ENCODE measurements around the gene TTC33.

TTC33 gene

GRCh38 chr5:40754381-40755092 is 1.2 kb downstream of the TTC33 start:
- peak overlapping the region; percentile 92 for H3K4me3 ChIP-seq (ENCODE audit: low read depth, low read length)
- no peak for TF ChIP-seq CTCF (IDR thresholded peaks at IDR 0.05; ENCODE audit: low read depth, low read length)

DNA sequence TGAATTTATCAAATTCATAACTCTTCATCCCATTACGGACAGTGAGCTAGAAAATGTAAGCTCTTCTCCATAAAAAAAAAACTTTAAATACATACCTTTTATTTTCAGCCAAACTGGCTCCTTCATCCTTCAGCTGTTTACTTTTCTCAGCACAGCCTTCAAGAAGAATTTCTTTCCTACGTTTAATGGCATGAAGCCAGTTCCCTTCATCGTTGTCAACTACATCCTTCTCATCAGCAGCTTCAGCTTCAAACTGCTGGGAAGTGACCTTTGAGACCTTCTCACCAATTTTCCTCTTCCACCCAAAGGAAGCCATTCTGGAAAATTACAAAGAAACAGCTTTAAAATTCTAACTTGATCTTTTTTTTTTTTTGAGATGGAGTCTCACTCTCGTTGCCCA is 9.1 kb downstream of the TTC33 start:
- TF ChIP-seq CTCF (IDR thresholded peaks at IDR 0.05; ENCODE audit: low read depth, low read length), result no peak
- no peak overlapping the region for H3K4me3 ChIP-seq (ENCODE audit: low read depth, low read length)

GRCh38 chr5:40743771-40744170 is 12.0 kb downstream of the TTC33 start:
- TF ChIP-seq CTCF (IDR thresholded peaks at IDR 0.05; ENCODE audit: low read depth, low read length), result no peak
- no peak overlapping the region for H3K4me3 ChIP-seq (ENCODE audit: low read depth, low read length)

DNA sequence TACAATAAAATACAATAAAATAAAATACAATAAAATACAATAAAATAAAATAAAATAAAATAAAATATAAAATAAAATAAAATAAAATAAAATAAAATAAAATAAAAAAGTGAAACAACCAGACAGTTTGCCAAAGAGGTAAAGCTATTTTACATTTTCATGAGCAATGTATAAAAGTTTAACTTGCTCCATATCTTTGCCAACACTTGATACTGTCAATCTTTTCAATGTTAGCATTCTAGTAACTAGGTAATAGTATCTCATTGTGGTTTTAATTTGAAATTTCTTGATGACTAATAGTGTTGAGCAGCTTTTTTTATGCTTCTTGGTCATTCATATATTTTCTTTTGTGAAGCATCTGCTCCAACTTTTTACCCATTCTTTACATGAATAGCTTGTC is 17.3 kb downstream of the TTC33 start:
- no peak for TF ChIP-seq CTCF (IDR thresholded peaks at IDR 0.05; ENCODE audit: low read depth, low read length)

DNA sequence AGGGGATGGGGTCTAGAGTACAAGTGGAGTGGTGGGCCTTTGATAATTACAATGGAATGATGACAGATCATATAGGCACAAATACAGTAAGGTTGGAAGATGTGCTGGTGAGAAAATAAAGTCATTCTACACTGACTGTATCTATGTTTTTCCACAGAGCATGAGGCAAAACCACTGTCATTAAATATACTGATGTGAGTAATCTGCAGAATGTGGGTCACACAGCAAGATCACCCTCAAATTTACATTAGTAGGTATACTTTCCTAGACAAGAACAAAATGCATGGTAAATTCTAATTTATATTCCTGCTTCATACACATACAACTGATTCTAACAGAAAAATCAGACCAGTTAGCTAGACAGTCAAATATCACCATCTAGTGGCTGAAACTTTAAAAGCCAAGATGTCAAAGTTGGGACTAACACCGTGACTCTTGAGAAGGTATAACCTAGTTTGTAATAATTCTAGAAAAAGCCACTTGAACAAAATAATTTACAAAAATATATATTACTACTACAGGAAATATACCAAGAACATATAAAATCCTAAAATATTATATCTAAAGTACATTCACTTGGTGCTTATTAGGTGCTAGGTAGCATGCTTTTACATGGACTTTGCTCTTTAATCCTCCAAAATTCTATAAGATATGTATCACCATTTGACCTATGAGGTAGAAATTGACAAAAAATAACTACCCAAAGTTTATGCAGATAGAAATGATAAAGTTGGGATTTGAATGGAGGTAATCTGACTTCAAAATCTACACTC is 19.5 kb downstream of the TTC33 start:
- peak; percentile 49; the same call in 1 of the 2 replicates for TF ChIP-seq CTCF (IDR thresholded peaks at IDR 0.05; ENCODE audit: low read depth, low read length)
- no peak overlapping the region for H3K4me3 ChIP-seq (ENCODE audit: low read depth, low read length)

More for the DNA sequence above, 17.3 kb downstream of the TTC33 start:
- H3K4me3 ChIP-seq (ENCODE audit: low read depth, low read length), result no peak overlapping the region

DNA sequence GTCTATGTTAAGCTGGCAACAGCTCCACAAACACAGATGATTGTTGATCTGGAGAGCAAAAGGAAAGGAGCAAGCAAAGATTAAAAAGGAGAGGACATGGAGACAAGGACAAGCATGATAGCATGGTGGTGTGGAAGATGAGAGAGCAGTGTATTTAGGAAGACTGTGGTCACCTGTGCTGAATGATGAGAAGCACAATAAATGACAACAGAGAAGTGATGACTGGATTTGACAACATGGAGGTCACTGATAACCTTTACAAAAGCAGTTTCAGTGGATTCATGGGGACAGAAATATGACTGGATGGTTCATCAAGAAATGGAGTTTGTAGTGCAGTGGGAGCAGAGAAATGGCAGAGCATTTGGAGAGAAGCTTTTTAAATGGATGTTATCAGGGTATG is 20.2 kb downstream of the TTC33 start:
- no peak overlapping the region for H3K4me3 ChIP-seq (ENCODE audit: low read depth, low read length)
- no peak for TF ChIP-seq CTCF (IDR thresholded peaks at IDR 0.05; ENCODE audit: low read depth, low read length)

DNA sequence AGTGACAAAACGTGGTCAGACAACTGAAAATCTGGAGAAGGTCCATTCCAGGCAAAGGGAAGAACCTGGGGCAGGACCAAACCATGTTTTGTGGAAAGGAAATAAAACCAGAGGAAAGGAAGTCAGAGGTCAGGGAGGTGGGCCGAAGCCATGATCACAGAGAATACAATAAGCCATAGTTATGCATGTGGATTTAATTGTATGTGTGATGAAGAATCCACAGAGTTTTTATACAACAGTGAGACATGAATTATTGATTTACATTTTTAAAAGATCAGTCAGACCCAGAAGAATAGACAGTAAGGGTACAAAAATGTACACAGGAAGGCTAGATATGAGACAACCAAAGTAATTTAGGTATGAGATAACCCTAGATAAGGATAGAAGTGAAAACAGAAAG is 20.8 kb downstream of the TTC33 start:
- no peak overlapping the region for H3K4me3 ChIP-seq (ENCODE audit: low read depth, low read length)

More for the DNA sequence above, 20.8 kb downstream of the TTC33 start:
- TF ChIP-seq CTCF (IDR thresholded peaks at IDR 0.05; ENCODE audit: low read depth, low read length), result no peak
